SK-N-SH (cell line): ENCODE data around the gene HYCC1. TPM values are rescaled to one million over a fixed set of nuclear protein-coding genes. Genes with fewer than 3 reads are reported as not detected.

Experiments used
- CTCF ChIA-PET: fragments of 300-600, 350-600 bp; formaldehyde crosslinking; extraction: SDS; loops from one replicate; lab custom pipeline; 2021; lab: Yijun Ruan, JAX
- POLR2A ChIA-PET: fragments of 350-600 bp; sonication (Branson Sonifier 250); formaldehyde crosslinking; extraction: SDS; loops from one replicate; lab custom pipeline; 2020; ENCODE audit warnings: antibody characterized with exemption, inconsistent platforms; lab: Yijun Ruan, JAX
- DNase-seq: peaks from one replicate; pipeline ENCODE4 v3.0.0; 2012
- H2AFZ ChIP-seq: fragments of 200-600 bp; sonication (generic); 2 replicates; pipeline ENCODE4 v1.8.1; 2016; ENCODE audit warnings: antibody characterized with exemption, mild to moderate bottlenecking, low read depth
- H3F3A ChIP-seq: fragments of 200-600 bp; sonication (generic); replicated peaks from 2 replicates; pipeline ENCODE3; 2016; ENCODE audit warnings: antibody characterized with exemption, mild to moderate bottlenecking; ENCODE audit not compliant: insufficient read depth
- H3K27ac ChIP-seq, 2 experiments: fragments of 200-500 bp in 1 of 2; fragments of 200-600 bp in 1 of 2; sonication (Bioruptor generic) in 1 of 2; sonication (generic), shearing (Covaris generic) in 1 of 2; 2 replicates each; pipeline versions ENCODE4 v1.5.1 to v1.6.1; 2014 to 2016; ENCODE audit warnings: low read depth in 2 of 2, inconsistent platforms in 1 of 2, low read length in 1 of 2, mild to moderate bottlenecking in 1 of 2, mixed read lengths in 1 of 2
- H3K27me3 ChIP-seq: fragments of 200-600 bp; sonication (generic), shearing (Covaris generic); 2 replicates; pipeline ENCODE4 v1.6.1; 2016; ENCODE audit warnings: mixed run types; ENCODE audit not compliant: insufficient read depth
- H3K36me3 ChIP-seq, 2 experiments: fragments of 200-500 bp in 1 of 2; fragments of 200-600 bp in 1 of 2; sonication (Bioruptor generic) in 1 of 2; sonication (generic) in 1 of 2; replicated peaks in 1 of 2; 2 replicates each; pipeline versions ENCODE3 to v1.5.1; 2014 to 2016; ENCODE audit warnings: low read length in 1 of 2, mild to moderate bottlenecking in 1 of 2; ENCODE audit not compliant: insufficient read depth in 2 of 2, control insufficient read depth in 1 of 2
- H3K4me1 ChIP-seq, 2 experiments: fragments of 200-500 bp in 1 of 2; fragments of 200-600 bp in 1 of 2; sonication (Bioruptor generic) in 1 of 2; sonication (generic), shearing (Covaris generic) in 1 of 2; 2 replicates each; pipeline versions ENCODE4 v1.5.1 to v1.6.1; 2014 to 2016; ENCODE audit warnings: low read depth in 1 of 2, low read length in 1 of 2, mixed run types in 1 of 2; ENCODE audit not compliant: insufficient read depth in 2 of 2, control insufficient read depth in 1 of 2
- H3K4me2 ChIP-seq: fragments of 200-600 bp; sonication (generic), shearing (Covaris generic); 2 replicates; pipeline ENCODE4 v1.6.1; 2017; ENCODE audit warnings: mixed run types
- H3K4me3 ChIP-seq, 2 experiments: fragments of 200-500 bp in 1 of 2; fragments of 200-600 bp in 1 of 2; sonication (Bioruptor generic) in 1 of 2; sonication (generic), shearing (Covaris generic) in 1 of 2; 2 replicates each; pipeline versions ENCODE4 v1.5.1 to v1.8.1; 2014 to 2016; ENCODE audit warnings: low read depth in 2 of 2, inconsistent platforms in 1 of 2, low read length in 1 of 2, mild to moderate bottlenecking in 1 of 2, mixed read lengths in 1 of 2, moderate library complexity in 1 of 2
- H3K79me2 ChIP-seq: fragments of 200-600 bp; sonication (generic); 2 replicates; pipeline ENCODE4 v1.8.1; 2017; ENCODE audit warnings: mild to moderate bottlenecking; ENCODE audit not compliant: insufficient read depth
- H3K9ac ChIP-seq: fragments of 200-600 bp; sonication (generic); 2 replicates; pipeline ENCODE4 v1.6.1; 2017; ENCODE audit warnings: mixed run types
- H3K9me2 ChIP-seq: fragments of 200-600 bp; sonication (generic); 2 replicates; pipeline ENCODE4 v1.6.1; 2017; ENCODE audit warnings: mixed run types
- H3K9me3 ChIP-seq: fragments of 200-600 bp; sonication (generic); 2 replicates; pipeline ENCODE4 v1.6.1; 2017; ENCODE audit warnings: mixed run types, mild to moderate bottlenecking, moderate library complexity
- H4K20me1 ChIP-seq: fragments of 200-600 bp; sonication (generic); 2 replicates; pipeline ENCODE4 v1.6.1; 2017; ENCODE audit warnings: mild to moderate bottlenecking, mixed run types; ENCODE audit not compliant: insufficient read depth
- EZH2phosphoT487 ChIP-seq: fragments of 200-600 bp; sonication (generic); IDR thresholded peaks from 2 replicates; pipeline ENCODE4 v1.6.1; 2017; ENCODE audit warnings: low read depth, mixed run types, mild to moderate bottlenecking, antibody characterized with exemption, moderate library complexity, borderline replicate concordance
- FOSL2 ChIP-seq: IDR thresholded peaks from 2 replicates; pipeline ENCODE4 v1.4.0; 2012; ENCODE audit warnings: low read depth, mild to moderate bottlenecking, moderate library complexity, borderline replicate concordance
- JUND ChIP-seq: IDR thresholded peaks from 2 replicates; pipeline ENCODE4 v1.4.0; 2012
- NFIC ChIP-seq: IDR thresholded peaks from 2 replicates; pipeline ENCODE4 v1.4.0; 2012; ENCODE audit warnings: borderline replicate concordance
- SIN3A ChIP-seq: IDR thresholded peaks from 2 replicates; pipeline ENCODE4 v1.6.1; 2012; ENCODE audit warnings: low read depth, mild to moderate bottlenecking, low read length, moderate library complexity, borderline replicate concordance
- SMC3 ChIP-seq: IDR thresholded peaks from 2 replicates; pipeline ENCODE4 v1.6.1; 2012; ENCODE audit warnings: low read depth, low read length, improper control_type of control experiment
- TAF1 ChIP-seq: IDR thresholded peaks from 2 replicates; pipeline ENCODE4 v1.6.1; 2012; ENCODE audit warnings: low read depth, mild to moderate bottlenecking, low read length, moderate library complexity, borderline replicate concordance
- USF2 ChIP-seq: fragments of 150-350 bp; IDR thresholded peaks from 2 replicates; pipeline ENCODE4 v1.6.1; 2017; ENCODE audit warnings: antibody characterized with exemption, low read length, low read depth, borderline replicate concordance
- YY1 ChIP-seq: IDR thresholded peaks from 2 replicates; pipeline ENCODE4 v1.4.0; 2012; ENCODE audit warnings: low read depth, mild to moderate bottlenecking
- WGBS: methylation state at CpG from one replicate; pipeline ENCODE4 v1.1.6; 2017; ENCODE audit warnings: low lambda C conversion rate; 5-methylcytosine and 5-hydroxymethylcytosine counted together
- polyA plus RNA-seq, 3 experiments: library from polyadenylated mRNA; depleted of rRNA; stranded (reverse); fragments of >200 nt; gene quantifications; 2 replicates each; pipeline ENCODE4 v1.2.3, GENCODE V29; 2012
- TF ChIP-seq, protein P1 (sequence below): fragments of 150-350 bp; IDR thresholded peaks from 2 replicates; pipeline ENCODE4 v1.6.1; 2016; ENCODE audit warnings: mild to moderate bottlenecking, low read depth, low read length
- TF ChIP-seq, protein P2 (sequence below): IDR thresholded peaks from 2 replicates; pipeline ENCODE4 v1.4.0; 2012; ENCODE audit warnings: low read depth, borderline replicate concordance
- TF ChIP-seq, protein P3 (sequence below): IDR thresholded peaks from 2 replicates; pipeline ENCODE4; 2012

The HYCC1 gene
- polyA plus RNA-seq, 1 of the 3 experiments (the other 2 are of a cell fraction) = 5.3 TPM

- Histone ChIP-seq H3K36me3 (peaks cover 0 to 5% of the 10 kb centered on the region in 2 experiments), H3K4me2 (peak overlapping the region; percentile 30), H3K27me3 (no peaks in the 10 kb centered on the region), H2AFZ (peak overlapping the region; percentile 76), H3K79me2 (no peaks in the 10 kb centered on the region), H3K4me3 (no peak overlapping the region; a peak in 1 of 4 replicates), H3K9me2 (no peaks in the 10 kb centered on the region), H3F3A (peaks cover 23% of the 10 kb centered on the region), H4K20me1 (no peaks in the 10 kb centered on the region), H3K9ac (peak overlapping the region; percentile 7; the same call in 1 of the 2 replicates), H3K27ac (peak overlapping the region; percentile 61 to 79; a peak in 3 of 4 replicates), H3K9me3 (no peaks in the 10 kb centered on the region), H3K4me1 (no peaks in the 10 kb centered on the region; a peak in 1 of 4 replicates)
- DNase-seq = no peak
- ChIA-PET CTCF (no interaction called here), POLR2A (no interaction called here)
- WGBS = 30% methylated on average over 3 of the region's 3 CpGs
- TF ChIP-seq FOSL2 = peak; percentile 68
- no peak for TF ChIP-seq NFIC
- TF ChIP-seq SMC3 = no peak
- TF ChIP-seq USF2 = no peak
- 0 out of 2 replicates have a peak, but pooled peaks have one; percentile 24 for TF ChIP-seq JUND
- TF ChIP-seq, protein P1, sequence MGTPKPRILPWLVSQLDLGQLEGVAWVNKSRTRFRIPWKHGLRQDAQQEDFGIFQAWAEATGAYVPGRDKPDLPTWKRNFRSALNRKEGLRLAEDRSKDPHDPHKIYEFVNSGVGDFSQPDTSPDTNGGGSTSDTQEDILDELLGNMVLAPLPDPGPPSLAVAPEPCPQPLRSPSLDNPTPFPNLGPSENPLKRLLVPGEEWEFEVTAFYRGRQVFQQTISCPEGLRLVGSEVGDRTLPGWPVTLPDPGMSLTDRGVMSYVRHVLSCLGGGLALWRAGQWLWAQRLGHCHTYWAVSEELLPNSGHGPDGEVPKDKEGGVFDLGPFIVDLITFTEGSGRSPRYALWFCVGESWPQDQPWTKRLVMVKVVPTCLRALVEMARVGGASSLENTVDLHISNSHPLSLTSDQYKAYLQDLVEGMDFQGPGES = no peak
- TF ChIP-seq, protein P2, sequence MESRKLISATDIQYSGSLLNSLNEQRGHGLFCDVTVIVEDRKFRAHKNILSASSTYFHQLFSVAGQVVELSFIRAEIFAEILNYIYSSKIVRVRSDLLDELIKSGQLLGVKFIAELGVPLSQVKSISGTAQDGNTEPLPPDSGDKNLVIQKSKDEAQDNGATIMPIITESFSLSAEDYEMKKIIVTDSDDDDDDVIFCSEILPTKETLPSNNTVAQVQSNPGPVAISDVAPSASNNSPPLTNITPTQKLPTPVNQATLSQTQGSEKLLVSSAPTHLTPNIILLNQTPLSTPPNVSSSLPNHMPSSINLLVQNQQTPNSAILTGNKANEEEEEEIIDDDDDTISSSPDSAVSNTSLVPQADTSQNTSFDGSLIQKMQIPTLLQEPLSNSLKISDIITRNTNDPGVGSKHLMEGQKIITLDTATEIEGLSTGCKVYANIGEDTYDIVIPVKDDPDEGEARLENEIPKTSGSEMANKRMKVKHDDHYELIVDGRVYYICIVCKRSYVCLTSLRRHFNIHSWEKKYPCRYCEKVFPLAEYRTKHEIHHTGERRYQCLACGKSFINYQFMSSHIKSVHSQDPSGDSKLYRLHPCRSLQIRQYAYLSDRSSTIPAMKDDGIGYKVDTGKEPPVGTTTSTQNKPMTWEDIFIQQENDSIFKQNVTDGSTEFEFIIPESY = no peak
- no peak for TF ChIP-seq TAF1
- TF ChIP-seq SIN3A = no peak
- no peak for TF ChIP-seq YY1
- TF ChIP-seq, protein P3, sequence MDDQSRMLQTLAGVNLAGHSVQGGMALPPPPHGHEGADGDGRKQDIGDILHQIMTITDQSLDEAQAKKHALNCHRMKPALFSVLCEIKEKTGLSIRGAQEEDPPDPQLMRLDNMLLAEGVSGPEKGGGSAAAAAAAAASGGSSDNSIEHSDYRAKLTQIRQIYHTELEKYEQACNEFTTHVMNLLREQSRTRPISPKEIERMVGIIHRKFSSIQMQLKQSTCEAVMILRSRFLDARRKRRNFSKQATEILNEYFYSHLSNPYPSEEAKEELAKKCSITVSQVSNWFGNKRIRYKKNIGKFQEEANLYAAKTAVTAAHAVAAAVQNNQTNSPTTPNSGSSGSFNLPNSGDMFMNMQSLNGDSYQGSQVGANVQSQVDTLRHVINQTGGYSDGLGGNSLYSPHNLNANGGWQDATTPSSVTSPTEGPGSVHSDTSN = no peak
- TF ChIP-seq EZH2phosphoT487 = no peak
These were observed 33.5 kb downstream of the HYCC1 start for GRCh38 chr7:22980422-22980821.
